Muscle layer of duodenum (tissue), 2 donors: Measurements from ENCODE around the gene BAIAP2.

Source experiments
- H3K27ac ChIP-seq: one replicate; pipeline ENCODE4 v1.7.0; 2013; ENCODE audit warnings: mild to moderate bottlenecking, low read length
- H3K27me3 ChIP-seq: one replicate; pipeline ENCODE4 v1.7.0; 2013; ENCODE audit warnings: low read depth, mild to moderate bottlenecking, control low read depth, low read length
- H3K36me3 ChIP-seq, 2 donors: one replicate each; pipeline ENCODE4 v1.7.0; 2013; ENCODE audit warnings: low read length in 2 of 2, control low read depth in 1 of 2, mild to moderate bottlenecking in 1 of 2; ENCODE audit not compliant: insufficient read depth in 2 of 2, control insufficient read depth in 1 of 2
- H3K4me1 ChIP-seq, 2 donors: one replicate each; pipeline ENCODE4 v1.7.0; 2013; ENCODE audit warnings: low read length in 2 of 2, mild to moderate bottlenecking in 2 of 2, control low read depth in 1 of 2, moderate library complexity in 1 of 2; ENCODE audit not compliant: insufficient read depth in 2 of 2, control insufficient read depth in 1 of 2
- H3K4me3 ChIP-seq, 2 donors: one replicate each; pipeline ENCODE4 v1.7.0; 2013; ENCODE audit warnings: low read length in 2 of 2, low read depth in 1 of 2, mild to moderate bottlenecking in 1 of 2
- H3K9me3 ChIP-seq, 2 donors: one replicate each; pipeline ENCODE4 v1.7.0; 2013; ENCODE audit warnings: low read length in 2 of 2, control low read depth in 1 of 2, mild to moderate bottlenecking in 1 of 2; ENCODE audit not compliant: control insufficient read depth in 1 of 2
- donor health status: healthy.

BAIAP2 gene

GRCh38 chr17:81100668-81101067 lies 65.7 kb downstream of the BAIAP2 start:
- H3K36me3 ChIP-seq: peaks cover 12 to 45% of the 10 kb centered on the region in 2 donors
- H3K4me3 ChIP-seq: no peak overlapping the region
- peaks cover 8 to 36% of the 10 kb centered on the region in 2 donors for H3K4me1 ChIP-seq
- H3K27ac ChIP-seq: no peak overlapping the region
- H3K27me3 ChIP-seq: no peaks in the 10 kb centered on the region
- H3K9me3 ChIP-seq: no peaks in the 10 kb centered on the region

- Histone ChIP-seq H3K9me3 (no peaks in the 10 kb centered on the region), H3K36me3 (peaks cover 12 to 56% of the 10 kb centered on the region in 2 donors), H3K27ac (no peak overlapping the region), H3K4me3 (no peak overlapping the region), H3K27me3 (no peaks in the 10 kb centered on the region), H3K4me1 (peaks cover 3 to 25% of the 10 kb centered on the region in 2 donors)
Observed at GRCh38 chr17:81101614-81102306, 66.8 kb downstream of the BAIAP2 start.

GRCh38 chr17:81102352-81102751 lies 67.4 kb downstream of the BAIAP2 start:
- Histone ChIP-seq H3K27ac (no peak overlapping the region), H3K4me1 (peaks cover 0 to 19% of the 10 kb centered on the region in 2 donors), H3K27me3 (no peaks in the 10 kb centered on the region), H3K36me3 (peaks cover 12 to 62% of the 10 kb centered on the region in 2 donors), H3K9me3 (no peaks in the 10 kb centered on the region), H3K4me3 (no peak overlapping the region)

- H3K9me3 ChIP-seq: no peaks in the 10 kb centered on the region
- no peak overlapping the region for H3K4me3 ChIP-seq
- H3K36me3 ChIP-seq: peaks cover 12 to 67% of the 10 kb centered on the region in 2 donors
- peaks cover 0 to 14% of the 10 kb centered on the region in 2 donors for H3K4me1 ChIP-seq
- no peak overlapping the region for H3K27ac ChIP-seq
- no peaks in the 10 kb centered on the region for H3K27me3 ChIP-seq
Observed at GRCh38 chr17:81102869-81103268, 67.9 kb downstream of the BAIAP2 start.

GRCh38 chr17:81103379-81103778 lies 68.4 kb downstream of the BAIAP2 start:
- Histone ChIP-seq H3K27ac (no peak overlapping the region), H3K4me3 (no peak overlapping the region), H3K36me3 (peaks cover 12 to 71% of the 10 kb centered on the region in 2 donors), H3K4me1 (peaks cover 0 to 12% of the 10 kb centered on the region in 2 donors), H3K9me3 (no peaks in the 10 kb centered on the region), H3K27me3 (no peaks in the 10 kb centered on the region)

GRCh38 chr17:81106716-81107115 lies 71.8 kb downstream of the BAIAP2 start:
- H3K4me3 ChIP-seq: no peak overlapping the region
- peaks cover 0 to 5% of the 10 kb centered on the region in 2 donors for H3K4me1 ChIP-seq
- H3K9me3 ChIP-seq: no peaks in the 10 kb centered on the region
- peaks cover 6 to 76% of the 10 kb centered on the region in 2 donors for H3K36me3 ChIP-seq
- no peaks in the 10 kb centered on the region for H3K27me3 ChIP-seq
- no peak overlapping the region for H3K27ac ChIP-seq

GRCh38 chr17:81108220-81108619 lies 73.3 kb downstream of the BAIAP2 start:
- H3K36me3 ChIP-seq: peaks cover 6 to 83% of the 10 kb centered on the region in 2 donors

GRCh38 chr17:81109957-81110356 lies 75.0 kb downstream of the BAIAP2 start:
- Histone ChIP-seq H3K27ac (no peak overlapping the region), H3K36me3 (peaks cover 0 to 66% of the 10 kb centered on the region in 2 donors), H3K4me1 (no peaks in the 10 kb centered on the region), H3K9me3 (no peaks in the 10 kb centered on the region), H3K4me3 (no peak overlapping the region), H3K27me3 (no peaks in the 10 kb centered on the region)

More at GRCh38 chr17:81108220-81108619, 73.3 kb downstream of the BAIAP2 start:
- Histone ChIP-seq H3K27me3 (no peaks in the 10 kb centered on the region), H3K27ac (no peak overlapping the region), H3K4me1 (no peaks in the 10 kb centered on the region), H3K4me3 (no peak overlapping the region), H3K9me3 (no peaks in the 10 kb centered on the region)

GRCh38 chr17:81110488-81111040 lies 75.6 kb downstream of the BAIAP2 start:
- Histone ChIP-seq H3K9me3 (no peaks in the 10 kb centered on the region), H3K4me3 (no peak overlapping the region), H3K27me3 (no peaks in the 10 kb centered on the region), H3K4me1 (no peaks in the 10 kb centered on the region), H3K36me3 (peaks cover 0 to 62% of the 10 kb centered on the region in 2 donors), H3K27ac (no peak overlapping the region)

- no peaks in the 10 kb centered on the region for H3K4me1 ChIP-seq
- H3K36me3 ChIP-seq: peaks cover 0 to 62% of the 10 kb centered on the region in 2 donors
- no peak overlapping the region for H3K4me3 ChIP-seq
- no peaks in the 10 kb centered on the region for H3K27me3 ChIP-seq
- no peaks in the 10 kb centered on the region for H3K9me3 ChIP-seq
- no peak overlapping the region for H3K27ac ChIP-seq
Observed at GRCh38 chr17:81111066-81111465, 76.1 kb downstream of the BAIAP2 start.

GRCh38 chr17:81112450-81112849 lies 77.5 kb downstream of the BAIAP2 start:
- H3K36me3 ChIP-seq: peaks cover 0 to 52% of the 10 kb centered on the region in 2 donors
- H3K4me3 ChIP-seq: no peak overlapping the region
- H3K4me1 ChIP-seq: peaks cover 0 to 4% of the 10 kb centered on the region in 2 donors
- no peaks in the 10 kb centered on the region for H3K9me3 ChIP-seq
- no peaks in the 10 kb centered on the region for H3K27me3 ChIP-seq
- no peak overlapping the region for H3K27ac ChIP-seq
